K562 (cell line): ENCODE results near the gene PABPC1L. TPM values are rescaled to one million over a fixed set of nuclear protein-coding genes. Genes with fewer than 3 reads are reported as not detected.

Experiments used
- BHLHE40 ChIP-seq: IDR thresholded peaks from 2 replicates; pipeline ENCODE4 v1.6.1; 2011; ENCODE audit warnings: low read length, improper control_type of control experiment
- CBX2 ChIP-seq: fragments of 200-600 bp; sonication (generic); IDR thresholded peaks from one replicate; pipeline ENCODE4 v1.6.1; 2012; ENCODE audit warnings: mild to moderate bottlenecking, low read length, inconsistent platforms; ENCODE audit not compliant: insufficient read depth, poor library complexity, severe bottlenecking
- CBX3 ChIP-seq, 2 experiments: IDR thresholded peaks; 1 replicate in 1 of 2; 2 replicates in 1 of 2; pipeline ENCODE4 v1.6.1; 2012; ENCODE audit warnings: inconsistent platforms in 2 of 2, low read length in 2 of 2, borderline replicate concordance in 1 of 2, control low read depth in 1 of 2
- CC2D1A ChIP-seq: fragments of 450-650 bp; IDR thresholded peaks from 2 replicates; pipeline ENCODE4 v1.6.1; 2017; ENCODE audit warnings: mild to moderate bottlenecking
- CHD2 ChIP-seq: IDR thresholded peaks from 2 replicates; pipeline ENCODE4 v1.6.1; 2011; ENCODE audit warnings: low read depth, low read length
- DIDO1 ChIP-seq: fragments of 450-650 bp; IDR thresholded peaks from 2 replicates; pipeline ENCODE4 v1.6.1; 2016; ENCODE audit warnings: low read depth, missing biosample characterization, missing genetic modification characterization
- ETV5 ChIP-seq: sonication (generic); formaldehyde crosslinking; IDR thresholded peaks from 2 replicates; pipeline ENCODE4 v1.4.0; 2020; ENCODE audit warnings: low read depth, mild to moderate bottlenecking, missing genetic modification reagents
- GABPA ChIP-seq: fragments of 200-800 bp; sonication (Bioruptor generic); conservative IDR thresholded peaks from 2 replicates; pipeline ENCODE4 v1.6.1; 2016; ENCODE audit warnings: low read depth, missing genetic modification characterization, missing compliant biosample characterization
- HDAC6 ChIP-seq: IDR thresholded peaks from 2 replicates; pipeline ENCODE4 v1.6.1; 2012; ENCODE audit warnings: low read depth, mild to moderate bottlenecking, control low read depth, inconsistent platforms, low read length, moderate library complexity
- KLF16 ChIP-seq: IDR thresholded peaks from 2 replicates; pipeline ENCODE4 v1.6.1; 2016; ENCODE audit warnings: antibody characterized with exemption
- MED1 ChIP-seq: sonication (generic); formaldehyde crosslinking; IDR thresholded peaks from 2 replicates; pipeline ENCODE4 v1.8.1; 2023; ENCODE audit warnings: missing genetic modification reagents, borderline replicate concordance
- MEIS2 ChIP-seq: fragments of 450-650 bp; IDR thresholded peaks from 2 replicates; pipeline ENCODE4 v1.6.1; 2014; ENCODE audit warnings: mild to moderate bottlenecking; ENCODE audit not compliant: partially characterized antibody
- MIER1 ChIP-seq: fragments of 450-650 bp; IDR thresholded peaks from 2 replicates; pipeline ENCODE4 v1.6.1; 2016; ENCODE audit warnings: antibody characterized with exemption, mild to moderate bottlenecking, low read depth
- POLR2B ChIP-seq: fragments of 450-650 bp; IDR thresholded peaks from 2 replicates; pipeline ENCODE4 v1.6.1; 2018; ENCODE audit warnings: low read depth; ENCODE audit not compliant: partially characterized antibody
- POLR2G ChIP-seq: fragments of 200-400 bp; formaldehyde crosslinking; IDR thresholded peaks from 2 replicates; pipeline ENCODE4 v1.6.1; 2017; ENCODE audit warnings: low read depth, mild to moderate bottlenecking, antibody characterized with exemption, low read length, moderate library complexity
- RHOXF2B ChIP-seq: fragments of 250-450 bp; sonication (Bioruptor Pico); conservative IDR thresholded peaks from 2 replicates; pipeline ENCODE4 v1.5.1; 2021
- SIN3B ChIP-seq: fragments of 450-650 bp; IDR thresholded peaks from 2 replicates; pipeline ENCODE4 v1.6.1; 2017; ENCODE audit warnings: low read depth, mild to moderate bottlenecking, moderate library complexity
- U2AF2 ChIP-seq: fragments of 200-400 bp; formaldehyde crosslinking; optimal IDR thresholded peaks from 2 replicates; pipeline ENCODE3; 2017; ENCODE audit warnings: low read depth, mild to moderate bottlenecking, low read length
- ZBED1 ChIP-seq: IDR thresholded peaks from 2 replicates; pipeline ENCODE4 v1.6.1; 2014
- ZNF239 ChIP-seq: fragments of 250-450 bp; sonication (Bioruptor Pico); IDR thresholded peaks from 2 replicates; pipeline ENCODE4 v1.4.0; 2020; ENCODE audit warnings: mild to moderate bottlenecking
- ZNF263 ChIP-seq: sonication (generic); formaldehyde crosslinking; IDR thresholded peaks from 2 replicates; pipeline ENCODE4 v1.8.0; 2022; ENCODE audit warnings: mild to moderate bottlenecking, missing genetic modification reagents, borderline replicate concordance
- ZNF384 ChIP-seq: IDR thresholded peaks from 2 replicates; pipeline ENCODE4 v1.6.1; 2012; ENCODE audit warnings: low read depth, low read length, improper control_type of control experiment
- polyA plus RNA-seq, 8 experiments: library from polyadenylated mRNA; depleted of rRNA in 4 of 8; stranded (reverse) in 5 of 8; unstranded in 3 of 8; fragments of >200 nt; fragmentation: Nextera tagmentation in 2 of 8; fragmentation: Illumina TruSeq in 1 of 8; extraction: Ambion mirVana in 2 of 8; extraction: Trizol in 1 of 8; gene quantifications; 2 replicates each; pipeline versions ENCODE4 v1.2.1 to v1.2.3, GENCODE V29; 2011 to 2014; ENCODE audit warnings: inconsistent platforms in 1 of 8, missing spikeins in 1 of 8
- total RNA-seq, 7 experiments: library from RNA; depleted of rRNA in 6 of 7; stranded (reverse); fragments of >200 nt in 6 of 7; fragmentation: Illumina TruSeq in 2 of 7; extraction: Trizol in 2 of 7; gene quantifications; 2 replicates each; pipeline versions ENCODE4 v1.2.1 to v1.2.3, GENCODE V29; 2011 to 2021; ENCODE audit warnings: low replicate concordance in 1 of 7
- TF ChIP-seq, protein P1 (sequence below), 2 experiments: fragments of 450-650 bp in 1 of 2; sonication (generic) in 1 of 2; formaldehyde crosslinking; conservative IDR thresholded peaks; 2 replicates each; pipeline versions ENCODE4 v1.4.0 to v1.8.1; 2020 to 2022; ENCODE audit warnings: mild to moderate bottlenecking in 1 of 2, missing genetic modification reagents in 1 of 2
- TF ChIP-seq, protein P2 (sequence below): fragments of 450-650 bp; IDR thresholded peaks from 2 replicates; pipeline ENCODE4 v1.6.1; 2016
- TF ChIP-seq, protein P3 (sequence below): sonication (generic); formaldehyde crosslinking; IDR thresholded peaks from 2 replicates; pipeline ENCODE4 v1.9.0; 2022; ENCODE audit warnings: mild to moderate bottlenecking, missing genetic modification reagents
- TF ChIP-seq, protein P4 (sequence below): sonication (generic); formaldehyde crosslinking; IDR thresholded peaks from 2 replicates; pipeline ENCODE4 v1.8.0; 2022; ENCODE audit warnings: missing genetic modification reagents, mild to moderate bottlenecking, moderate library complexity, borderline replicate concordance

Gene PABPC1L
- total and polyA plus RNA-seq, 9 of the 15 experiments (the other 6 are each of a cell fraction or from before 2014, with no cell fraction given) = 6.0 to 90.3 (median 15.8) TPM

DNA sequence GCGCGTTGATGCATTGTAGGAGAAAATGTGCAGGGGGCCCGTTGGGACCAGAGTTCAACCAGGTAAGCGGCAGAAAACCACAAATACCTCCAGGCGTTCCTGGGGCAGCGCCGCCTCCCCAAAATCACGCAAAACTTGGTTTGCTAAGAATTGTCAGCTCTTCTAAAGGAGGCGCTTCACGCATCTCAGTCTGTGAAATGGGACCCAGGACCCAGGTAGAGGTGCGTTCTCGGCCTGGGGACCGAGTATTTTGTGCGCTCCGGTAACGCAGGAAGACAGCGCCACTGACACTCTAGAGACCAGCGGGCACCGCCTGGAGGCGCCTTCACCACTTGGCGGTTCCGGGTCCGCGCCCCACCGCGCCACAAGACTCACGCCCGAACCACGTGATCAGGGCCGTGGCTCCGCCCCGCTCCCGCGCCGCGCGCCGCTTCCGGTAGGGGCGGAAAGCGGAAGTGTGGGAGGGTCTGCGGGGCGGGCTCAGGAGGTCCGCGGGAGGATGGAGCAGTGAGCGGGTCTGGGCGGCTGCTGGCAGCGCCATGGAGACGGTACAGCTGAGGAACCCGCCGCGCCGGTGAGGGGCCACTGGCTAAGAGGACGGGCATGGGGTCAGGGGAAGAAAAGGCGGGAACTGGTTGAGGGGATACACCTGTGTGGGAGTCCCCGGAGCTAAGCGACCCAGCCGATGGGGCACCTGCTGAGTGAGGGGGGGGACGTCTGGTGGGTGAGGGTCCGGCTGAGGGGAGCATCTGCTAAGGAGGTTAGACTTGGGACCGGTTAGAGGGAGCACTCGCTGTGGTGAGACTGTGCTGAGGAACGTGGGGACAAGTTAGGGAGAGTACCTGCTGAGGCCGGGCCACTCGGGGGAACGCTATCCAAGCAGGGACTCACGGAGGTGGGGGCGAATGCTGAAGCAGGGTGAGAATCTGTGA, 56.4 kb downstream of the PABPC1L start, which contains the start of gene STK4 (continued):
- TF ChIP-seq U2AF2 (no peak), MIER1 (no peak; the same call in 1 of the 2 replicates), ETV5 (peak; percentile 97), CC2D1A (peak; percentile 25; the same call in 1 of the 2 replicates), HDAC6 (no peak), POLR2G (peak; percentile 97), POLR2B (peak; percentile 71), ZNF384 (0 out of 2 replicates have a peak, but pooled peaks have one; percentile 17), CBX3 (IDR thresholded peaks at IDR 0.05; ENCODE audit: borderline replicate concordance in 1 of 2, low read length in 2 of 2) (peak in 1 of 2 experiments; percentile 54; a peak in 1 of 3 replicates), CBX2 (no peak), CHD2 (no peak), SIN3B (peak; percentile 53; the same call in 1 of the 2 replicates), ZNF263 (peak; percentile 58; the same call in 1 of the 2 replicates), DIDO1 (peak; percentile 56; the same call in 1 of the 2 replicates), MED1 (CRISPR knock-in tag) (no peak), KLF16 (peak; percentile 69), RHOXF2B (CRISPR knock-in tag) (no peak), ZNF239 (CRISPR knock-in tag) (no peak; the same call in 1 of the 2 replicates), BHLHE40 (peak; percentile 91), GABPA (tag) (peak; percentile 95), ZBED1 (0 out of 2 replicates have a peak, but pooled peaks have one; percentile 67), MEIS2 (peak; percentile 38)
- TF ChIP-seq, protein P1, sequence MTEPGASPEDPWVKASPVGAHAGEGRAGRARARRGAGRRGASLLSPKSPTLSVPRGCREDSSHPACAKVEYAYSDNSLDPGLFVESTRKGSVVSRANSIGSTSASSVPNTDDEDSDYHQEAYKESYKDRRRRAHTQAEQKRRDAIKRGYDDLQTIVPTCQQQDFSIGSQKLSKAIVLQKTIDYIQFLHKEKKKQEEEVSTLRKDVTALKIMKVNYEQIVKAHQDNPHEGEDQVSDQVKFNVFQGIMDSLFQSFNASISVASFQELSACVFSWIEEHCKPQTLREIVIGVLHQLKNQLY (CRISPR knock-in tag; conservative IDR thresholded peaks at IDR 0.05) = peak; percentile 96 to 97
- TF ChIP-seq, protein P2, sequence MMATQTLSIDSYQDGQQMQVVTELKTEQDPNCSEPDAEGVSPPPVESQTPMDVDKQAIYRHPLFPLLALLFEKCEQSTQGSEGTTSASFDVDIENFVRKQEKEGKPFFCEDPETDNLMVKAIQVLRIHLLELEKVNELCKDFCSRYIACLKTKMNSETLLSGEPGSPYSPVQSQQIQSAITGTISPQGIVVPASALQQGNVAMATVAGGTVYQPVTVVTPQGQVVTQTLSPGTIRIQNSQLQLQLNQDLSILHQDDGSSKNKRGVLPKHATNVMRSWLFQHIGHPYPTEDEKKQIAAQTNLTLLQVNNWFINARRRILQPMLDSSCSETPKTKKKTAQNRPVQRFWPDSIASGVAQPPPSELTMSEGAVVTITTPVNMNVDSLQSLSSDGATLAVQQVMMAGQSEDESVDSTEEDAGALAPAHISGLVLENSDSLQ = peak; percentile 25; the same call in 1 of the 2 replicates
- TF ChIP-seq, protein P3, sequence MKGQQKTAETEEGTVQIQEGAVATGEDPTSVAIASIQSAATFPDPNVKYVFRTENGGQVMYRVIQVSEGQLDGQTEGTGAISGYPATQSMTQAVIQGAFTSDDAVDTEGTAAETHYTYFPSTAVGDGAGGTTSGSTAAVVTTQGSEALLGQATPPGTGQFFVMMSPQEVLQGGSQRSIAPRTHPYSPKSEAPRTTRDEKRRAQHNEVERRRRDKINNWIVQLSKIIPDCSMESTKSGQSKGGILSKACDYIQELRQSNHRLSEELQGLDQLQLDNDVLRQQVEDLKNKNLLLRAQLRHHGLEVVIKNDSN = peak; percentile 97
- TF ChIP-seq, protein P4, sequence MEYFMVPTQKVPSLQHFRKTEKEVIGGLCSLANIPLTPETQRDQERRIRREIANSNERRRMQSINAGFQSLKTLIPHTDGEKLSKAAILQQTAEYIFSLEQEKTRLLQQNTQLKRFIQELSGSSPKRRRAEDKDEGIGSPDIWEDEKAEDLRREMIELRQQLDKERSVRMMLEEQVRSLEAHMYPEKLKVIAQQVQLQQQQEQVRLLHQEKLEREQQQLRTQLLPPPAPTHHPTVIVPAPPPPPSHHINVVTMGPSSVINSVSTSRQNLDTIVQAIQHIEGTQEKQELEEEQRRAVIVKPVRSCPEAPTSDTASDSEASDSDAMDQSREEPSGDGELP (CRISPR knock-in tag) = peak; percentile 96
